Brain microvascular endothelial cell (primary cell): Measurements from ENCODE around the gene CPOX.

Experiments
- DNase-seq: peaks from one replicate; pipeline ENCODE4 v3.0.0-alpha.2; 2020
- H3K27ac ChIP-seq: fragments of 250-450 bp; sonication (Bioruptor Pico); 2 replicates; pipeline ENCODE4 v1.5.1; 2020; ENCODE audit warnings: mild to moderate bottlenecking, moderate library complexity
- H3K27me3 ChIP-seq: fragments of 250-450 bp; sonication (Bioruptor Pico); replicated peaks from 2 replicates; pipeline ENCODE4 v1.5.1; 2020; ENCODE audit warnings: mild to moderate bottlenecking
- H3K36me3 ChIP-seq: fragments of 250-450 bp; sonication (Bioruptor Pico); replicated peaks from 2 replicates; pipeline ENCODE4 v1.5.1; 2020; ENCODE audit warnings: mild to moderate bottlenecking
- H3K4me3 ChIP-seq: 2 replicates; pipeline ENCODE4 v1.5.1; 2011; ENCODE audit warnings: low read depth, mild to moderate bottlenecking, control low read depth, low read length, moderate library complexity
- in situ Hi-C: cut with HindIII; loops from 2 replicates; pipeline ENCODE4 v1.10.0; 2017; ENCODE audit warnings: low sequenced_read_pairs, low pct_ligation_motif_present
- TF ChIP-seq, protein P1 (sequence below): IDR thresholded peaks from 2 replicates; pipeline ENCODE4 v1.5.1; 2011; ENCODE audit warnings: low read depth, mild to moderate bottlenecking, moderate library complexity, low read length, control low read depth, inconsistent platforms; ENCODE audit errors: missing control alignments

The CPOX gene

DNA sequence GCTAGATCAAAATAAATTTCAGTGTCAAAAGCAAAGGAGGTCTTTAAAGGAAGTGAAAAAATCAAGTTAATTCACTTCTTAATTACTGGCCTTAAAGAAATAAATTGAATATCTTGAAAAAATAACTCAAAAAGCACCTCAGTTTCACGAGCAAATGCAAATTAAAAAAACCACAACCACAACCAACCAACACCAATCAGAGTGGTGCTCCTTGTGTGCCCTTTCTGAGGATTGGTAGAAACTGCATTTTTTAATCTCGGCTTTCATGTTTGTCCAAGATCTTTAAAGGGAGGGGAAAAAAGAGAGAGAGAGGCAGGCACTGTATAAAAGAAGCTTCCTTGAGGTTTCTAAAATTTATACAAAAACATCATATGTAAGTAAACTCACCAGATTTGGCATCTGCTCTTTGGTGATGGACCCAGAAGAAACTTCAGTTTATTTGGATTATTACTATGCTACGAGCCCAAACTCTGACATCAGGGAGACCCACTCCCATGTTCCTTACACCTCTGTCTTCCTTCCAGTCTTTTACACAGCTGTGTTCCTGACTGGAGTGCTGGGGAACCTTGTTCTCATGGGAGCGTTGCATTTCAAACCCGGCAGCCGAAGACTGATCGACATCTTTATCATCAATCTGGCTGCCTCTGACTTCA, 61.7 kb downstream of the CPOX start, which contains the start of gene GPR15:
Gene GPR15, plus strand, starts transcription at position 357 of the 653 bp plus-strand sequence. Its CDS starts 56 bp downstream, at position 413.
- no peak for DNase-seq
- H3K27me3 ChIP-seq: no peaks in the 10 kb centered on the region
- H3K4me3 ChIP-seq: no peak within 1 kb of the TSS
- TF ChIP-seq, protein P1, sequence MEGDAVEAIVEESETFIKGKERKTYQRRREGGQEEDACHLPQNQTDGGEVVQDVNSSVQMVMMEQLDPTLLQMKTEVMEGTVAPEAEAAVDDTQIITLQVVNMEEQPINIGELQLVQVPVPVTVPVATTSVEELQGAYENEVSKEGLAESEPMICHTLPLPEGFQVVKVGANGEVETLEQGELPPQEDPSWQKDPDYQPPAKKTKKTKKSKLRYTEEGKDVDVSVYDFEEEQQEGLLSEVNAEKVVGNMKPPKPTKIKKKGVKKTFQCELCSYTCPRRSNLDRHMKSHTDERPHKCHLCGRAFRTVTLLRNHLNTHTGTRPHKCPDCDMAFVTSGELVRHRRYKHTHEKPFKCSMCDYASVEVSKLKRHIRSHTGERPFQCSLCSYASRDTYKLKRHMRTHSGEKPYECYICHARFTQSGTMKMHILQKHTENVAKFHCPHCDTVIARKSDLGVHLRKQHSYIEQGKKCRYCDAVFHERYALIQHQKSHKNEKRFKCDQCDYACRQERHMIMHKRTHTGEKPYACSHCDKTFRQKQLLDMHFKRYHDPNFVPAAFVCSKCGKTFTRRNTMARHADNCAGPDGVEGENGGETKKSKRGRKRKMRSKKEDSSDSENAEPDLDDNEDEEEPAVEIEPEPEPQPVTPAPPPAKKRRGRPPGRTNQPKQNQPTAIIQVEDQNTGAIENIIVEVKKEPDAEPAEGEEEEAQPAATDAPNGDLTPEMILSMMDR: no peak
- no peak within 1 kb of the TSS for H3K27ac ChIP-seq
- no peaks in the 10 kb centered on the region for H3K36me3 ChIP-seq
- in situ Hi-C loops: no loop called here

DNA sequence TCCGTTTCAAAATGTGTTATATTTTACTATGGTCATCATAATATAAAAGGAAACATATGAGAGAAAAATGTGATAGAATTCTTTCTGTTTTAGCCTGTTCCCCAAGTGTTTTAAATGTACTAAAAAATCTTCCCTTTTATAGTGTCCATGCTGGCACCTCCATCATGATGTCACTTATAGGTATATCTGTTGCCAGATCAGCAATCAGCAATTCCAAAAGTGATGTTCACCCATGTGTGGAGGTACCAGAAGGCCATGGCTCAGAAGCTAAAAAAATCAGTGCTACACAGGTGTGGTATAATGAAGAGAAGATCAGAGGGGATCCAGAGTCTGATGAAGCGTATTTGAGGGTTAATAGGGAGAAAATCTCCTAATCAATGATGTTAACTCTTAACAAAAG, 62.7 kb downstream of the CPOX start:
- H3K4me3 ChIP-seq: no peak overlapping the region
- H3K27ac ChIP-seq: no peak overlapping the region
- in situ Hi-C loops: no loop called here
- H3K36me3 ChIP-seq: no peaks in the 10 kb centered on the region
- TF ChIP-seq, protein P1: no peak
- H3K27me3 ChIP-seq: no peaks in the 10 kb centered on the region
- DNase-seq: no peak

DNA sequence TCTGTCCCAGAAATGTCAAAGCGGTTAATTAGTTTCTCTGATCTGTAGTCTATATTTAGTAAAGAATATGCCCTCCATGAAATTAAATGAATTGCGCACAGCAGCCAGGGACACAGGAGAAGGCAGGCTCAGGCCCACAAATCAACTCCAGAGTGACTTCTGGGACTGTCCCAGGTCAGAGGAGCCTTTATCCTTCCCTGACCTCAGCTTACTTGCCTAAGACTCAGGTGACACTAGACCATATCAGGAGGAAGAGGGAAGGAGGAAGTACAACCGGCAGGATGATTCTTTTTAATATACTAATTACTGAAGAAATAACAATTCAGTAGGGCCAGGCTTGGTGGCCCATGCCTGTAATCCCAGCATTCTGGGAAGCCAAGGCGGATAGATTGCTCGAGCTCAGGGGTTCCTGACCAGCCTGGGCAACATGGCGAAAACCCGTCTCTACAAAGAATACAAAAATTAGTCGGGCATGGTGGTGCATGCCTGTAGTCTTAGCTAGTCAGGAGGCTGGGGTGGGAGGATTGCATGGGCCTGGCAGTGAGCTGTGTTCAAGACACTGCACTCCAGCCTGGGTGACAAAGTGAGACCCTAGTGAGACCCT, 63.5 kb downstream of the CPOX start:
- no peak overlapping the region for H3K4me3 ChIP-seq
- DNase-seq: no peak
- H3K27me3 ChIP-seq: no peaks in the 10 kb centered on the region
- no peaks in the 10 kb centered on the region for H3K36me3 ChIP-seq
- in situ Hi-C loops: no loop called here
- H3K27ac ChIP-seq: no peak overlapping the region
- TF ChIP-seq, protein P1: no peak
